GM15510 (cell line): ENCODE data around the gene REEP3.
A peak's percentile ranks its signal among the peaks of the same experiment; 100 is the strongest.

ENCODE experiments used
- POLR2A ChIP-seq: IDR thresholded peaks from 3 replicates; pipeline ENCODE4 v1.6.1; 2011; ENCODE audit warnings: borderline replicate concordance; ENCODE audit not compliant: insufficient read length; ENCODE audit errors: extremely low read depth

REEP3 gene

DNA sequence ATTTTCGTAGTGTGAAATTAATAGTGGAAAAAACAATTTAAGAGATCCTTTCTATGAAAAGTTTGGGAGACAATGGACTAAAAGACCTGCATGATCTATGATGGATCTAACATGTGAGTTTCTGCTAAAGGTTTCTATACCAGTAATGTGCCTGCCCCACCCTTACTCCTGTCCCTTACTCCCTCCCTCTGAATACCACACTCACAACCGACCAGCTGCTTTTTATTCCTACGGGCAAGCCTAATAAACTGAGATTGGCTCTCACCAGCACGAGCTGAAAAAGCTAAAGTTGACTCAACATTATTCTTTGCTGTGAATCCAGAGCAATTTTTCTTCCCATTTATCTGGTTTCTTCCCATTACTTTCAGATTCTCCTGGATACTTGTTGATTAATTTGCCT lies 17.8 kb upstream of the REEP3 start:
- TF ChIP-seq POLR2A, result no peak

DNA sequence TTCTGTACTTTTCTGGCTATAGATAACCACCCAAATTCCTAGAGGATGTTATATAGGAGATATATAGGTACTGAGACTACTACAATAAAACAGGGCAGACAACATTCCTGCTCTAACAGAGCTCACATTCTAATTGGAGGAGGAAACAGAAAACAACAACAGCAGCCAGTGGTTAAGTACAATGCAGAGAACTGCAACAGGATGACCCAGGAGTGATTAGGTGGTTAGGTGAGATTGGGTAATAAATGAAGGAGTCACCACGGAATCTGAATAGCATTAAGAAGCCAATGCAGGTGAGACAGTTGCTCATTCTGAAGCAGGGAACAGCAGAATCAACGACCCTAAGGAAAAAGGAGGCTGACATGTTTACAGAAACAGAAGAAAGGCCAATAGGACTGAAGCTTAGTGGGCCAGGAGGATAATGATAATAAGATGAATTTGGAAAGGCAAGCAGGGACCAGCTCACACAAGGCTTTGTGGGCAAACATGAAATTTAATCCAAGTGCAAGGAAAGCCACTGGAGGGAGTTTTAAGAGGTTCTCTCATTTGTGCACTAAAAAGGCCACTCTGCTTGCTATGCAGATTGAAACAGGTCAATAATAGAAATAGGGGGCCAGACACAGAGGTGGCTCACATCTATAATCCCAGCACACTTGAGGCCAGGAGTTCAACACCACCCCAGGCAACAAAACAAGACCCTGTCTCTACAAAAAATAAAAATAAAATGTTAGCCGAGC lies 16.9 kb upstream of the REEP3 start:
- no peak for TF ChIP-seq POLR2A

DNA sequence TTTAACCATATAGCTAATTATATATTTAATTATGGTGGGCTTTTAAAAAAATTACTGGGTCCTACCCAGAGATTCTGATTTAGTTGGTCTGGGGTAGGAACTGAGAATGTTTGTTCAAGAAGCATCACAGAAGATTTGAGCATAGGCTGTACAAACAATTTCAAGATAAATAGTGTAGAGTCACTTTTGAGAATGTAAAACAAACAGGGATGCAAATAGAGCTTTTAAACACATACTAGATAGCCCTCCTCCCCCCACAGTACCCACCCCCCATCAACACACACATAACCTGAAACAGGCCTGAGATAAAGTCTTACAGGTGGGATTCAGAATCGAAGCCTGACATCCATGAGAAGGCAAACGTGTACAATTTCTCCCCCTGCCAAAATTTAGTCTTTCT lies 15.6 kb upstream of the REEP3 start:
- TF ChIP-seq POLR2A, result no peak

DNA sequence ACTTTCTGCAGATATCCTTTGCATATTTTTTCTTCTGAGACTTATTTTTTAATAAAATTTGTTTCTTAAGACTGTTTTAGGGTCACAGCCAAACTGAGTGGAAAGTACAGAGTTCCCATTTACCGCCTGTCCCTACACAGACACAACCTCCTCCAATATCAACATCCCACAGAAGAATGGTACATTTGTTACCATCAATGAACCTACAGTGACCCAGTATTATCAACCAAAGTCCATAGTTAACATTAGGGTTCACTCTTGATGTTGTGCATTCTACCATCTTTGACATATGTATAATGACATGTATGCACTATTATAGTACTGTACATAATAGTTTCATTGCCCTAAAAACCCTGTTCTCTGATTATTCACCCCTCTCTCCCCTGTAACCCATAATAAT lies 14.6 kb upstream of the REEP3 start:
- TF ChIP-seq POLR2A, result no peak

DNA sequence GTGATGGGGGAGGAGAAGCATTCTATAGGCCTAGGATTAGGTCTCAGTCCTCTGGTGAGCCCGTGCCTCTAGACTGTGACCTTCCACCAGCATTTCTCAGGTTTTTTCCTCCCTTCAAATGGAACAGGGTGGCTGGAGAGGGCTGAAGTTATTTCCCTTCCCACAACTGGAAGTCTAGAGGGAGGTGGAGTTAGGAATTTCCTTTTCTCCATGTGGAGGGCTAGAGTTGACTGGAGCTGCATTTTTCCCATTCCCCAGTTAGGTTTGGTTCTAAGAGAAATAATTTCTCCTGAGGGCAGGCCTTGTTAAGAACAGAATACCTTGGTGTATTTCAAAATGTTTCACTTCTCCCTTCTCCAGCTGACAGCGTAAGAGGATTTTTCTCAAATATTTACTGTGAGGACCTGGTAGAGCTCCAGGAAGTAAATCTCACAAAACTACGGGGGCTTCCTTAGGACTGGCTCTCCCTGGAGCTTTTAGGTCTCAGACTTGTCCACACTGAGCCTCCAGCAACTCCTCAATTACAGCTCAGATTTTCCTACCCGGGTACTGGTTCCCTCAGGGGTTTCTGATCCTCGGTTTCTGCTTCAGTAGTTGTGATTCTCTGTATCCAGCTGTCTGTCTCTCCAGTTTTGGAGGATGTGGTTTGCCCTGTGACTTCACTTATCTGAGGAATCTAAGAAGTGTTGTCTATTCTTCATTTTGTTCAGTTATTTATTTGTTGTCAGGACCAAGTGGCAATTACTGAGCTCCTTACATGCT lies 6.0 kb upstream of the REEP3 start:
- TF ChIP-seq POLR2A, result no peak

DNA sequence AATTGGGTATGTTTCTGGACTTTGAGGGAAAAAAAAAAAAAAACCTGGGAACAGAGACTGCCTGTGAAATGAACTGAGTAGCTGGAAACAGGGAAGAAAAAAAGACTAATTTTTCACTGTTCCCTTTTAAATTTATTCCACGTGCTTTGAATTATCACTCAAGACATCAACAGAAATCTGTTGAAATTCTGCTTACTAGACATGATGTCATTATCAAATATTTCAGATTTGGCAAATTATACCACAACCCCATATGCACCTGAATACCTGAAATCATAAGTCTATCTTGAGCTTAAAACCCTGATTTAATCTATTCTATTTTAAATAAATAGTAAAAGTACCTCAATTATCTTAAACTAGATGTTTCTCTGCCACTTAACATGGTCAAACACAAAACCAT lies 5.0 kb upstream of the REEP3 start:
- no peak for TF ChIP-seq POLR2A

DNA sequence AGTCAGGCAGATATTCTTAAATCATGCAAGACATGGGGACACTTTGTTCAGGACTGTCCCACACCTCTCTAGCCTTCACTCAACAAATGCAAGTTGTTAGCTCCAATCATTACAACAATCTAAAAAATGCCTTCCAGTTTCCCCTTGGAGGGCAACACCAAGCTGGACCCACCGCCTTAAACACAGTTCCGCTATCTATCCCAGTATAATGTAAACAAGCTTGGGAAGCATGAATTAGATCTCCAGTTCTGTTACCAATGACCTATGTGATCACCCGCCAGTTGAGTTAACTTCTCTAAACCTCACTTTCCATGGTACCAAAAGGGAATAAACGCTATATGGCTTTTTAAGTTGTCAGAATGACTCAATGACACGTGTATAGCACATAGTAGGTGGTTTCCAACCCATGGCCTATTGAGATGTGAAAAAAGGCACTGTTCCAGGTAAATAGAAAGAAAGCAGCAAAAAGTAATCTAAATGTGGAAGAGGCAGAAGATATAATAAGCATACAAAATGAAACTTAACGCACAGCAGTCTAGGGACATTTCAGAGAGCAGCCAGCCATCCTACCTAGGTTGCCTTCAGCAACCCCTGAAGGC lies 2.4 kb upstream of the REEP3 start:
- no peak for TF ChIP-seq POLR2A

DNA sequence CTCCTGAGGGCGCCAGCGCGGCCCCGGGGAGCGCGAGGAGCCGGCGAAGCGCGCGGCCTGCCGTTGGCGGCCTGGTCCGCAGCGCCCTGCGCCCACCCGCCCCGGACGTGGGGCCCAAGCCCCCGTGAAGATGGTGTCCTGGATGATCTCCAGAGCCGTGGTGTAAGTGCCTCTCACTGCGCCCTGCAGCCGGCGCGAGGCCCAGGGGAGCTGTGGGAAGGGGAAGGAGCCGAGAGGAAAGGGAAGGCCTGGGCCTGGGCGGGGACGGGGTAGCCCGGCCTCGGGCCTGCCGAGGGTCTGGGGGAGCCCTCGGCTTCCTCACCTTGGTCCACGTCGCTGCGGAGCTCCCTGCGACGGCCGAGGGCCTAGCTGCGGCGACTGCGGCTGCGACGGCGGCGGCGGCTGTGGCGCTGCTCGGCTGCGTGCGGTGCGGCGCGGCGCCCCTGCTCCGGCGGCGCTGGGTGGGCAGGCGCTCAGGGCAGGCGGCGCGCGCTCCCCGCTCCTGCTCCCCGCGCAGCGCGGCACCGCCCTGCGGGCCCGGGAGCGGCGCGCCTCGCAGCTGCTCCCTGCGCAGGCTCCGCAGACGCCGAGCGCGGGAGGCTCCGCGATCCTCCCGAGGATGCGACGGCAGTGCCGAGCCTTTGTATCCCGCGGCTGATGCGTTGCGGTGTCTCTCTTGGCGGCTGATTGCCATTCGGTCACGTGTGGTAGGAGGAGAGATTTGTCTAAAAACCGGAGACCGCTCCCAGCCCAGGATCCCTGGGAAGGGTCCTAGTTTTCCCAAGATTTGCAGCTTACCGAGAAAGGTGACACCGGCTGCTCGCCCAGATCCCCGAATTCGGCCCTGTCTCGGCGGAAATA lies 445 bp downstream of the REEP3 start:
- TF ChIP-seq POLR2A, result peak; percentile 70

DNA sequence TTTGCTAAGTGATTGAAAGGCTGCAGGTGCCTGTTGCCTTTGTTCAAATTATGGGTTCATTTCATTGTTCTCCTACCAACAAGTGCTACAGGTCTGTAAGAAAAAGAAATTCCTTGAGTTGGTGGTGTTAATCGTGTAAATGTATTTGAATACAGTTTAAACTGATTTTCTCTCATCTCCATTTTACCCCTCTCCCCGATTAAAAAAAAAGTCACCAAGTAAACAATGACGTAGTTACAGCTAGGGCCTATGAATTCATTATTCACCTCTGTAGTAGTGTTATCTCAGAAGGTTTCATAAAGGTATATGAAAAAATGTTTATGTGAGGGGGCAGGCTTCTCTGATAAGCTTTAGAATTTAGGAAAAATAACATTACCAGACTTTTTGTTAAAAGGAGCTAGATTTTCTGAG lies 1.1 kb downstream of the REEP3 start:
- no peak for TF ChIP-seq POLR2A

DNA sequence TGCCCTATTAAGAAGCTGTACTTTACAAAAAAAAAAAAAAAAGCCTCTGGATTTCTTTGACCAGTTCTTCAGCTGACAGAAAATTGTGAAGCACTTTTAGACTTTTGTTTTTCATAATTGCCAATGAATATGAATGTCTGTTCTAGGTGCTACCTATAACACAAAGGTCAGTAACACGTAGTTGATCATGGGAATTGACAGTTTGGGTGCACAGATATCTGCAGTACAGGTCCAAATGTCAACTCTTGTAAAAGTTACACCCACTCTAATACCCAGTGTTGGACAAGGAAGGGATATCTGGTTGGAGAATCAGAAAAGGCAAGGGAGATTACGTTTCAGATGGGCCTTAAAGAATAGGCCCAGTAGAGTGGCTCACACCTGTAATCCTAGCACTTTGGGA lies 1.8 kb downstream of the REEP3 start:
- no peak for TF ChIP-seq POLR2A

DNA sequence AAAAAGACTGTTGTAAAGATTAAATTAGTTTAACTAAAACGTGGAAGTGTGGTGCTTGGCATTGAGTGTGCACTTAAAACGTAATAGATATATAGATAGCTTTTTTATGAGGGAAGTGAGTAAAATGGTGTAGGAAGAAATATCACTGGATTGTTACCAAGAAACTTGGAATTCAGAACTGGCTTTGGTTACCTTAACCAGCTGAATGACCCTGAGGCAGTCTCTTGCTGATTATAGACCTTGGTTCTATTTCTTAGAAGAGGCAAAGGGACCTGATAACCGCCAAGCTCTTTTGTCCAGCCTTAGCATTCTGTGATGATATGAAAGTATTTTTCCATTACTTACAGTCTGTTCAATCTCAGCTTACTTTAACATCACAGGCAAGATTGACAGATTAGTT lies 3.8 kb downstream of the REEP3 start:
- TF ChIP-seq POLR2A, result no peak

DNA sequence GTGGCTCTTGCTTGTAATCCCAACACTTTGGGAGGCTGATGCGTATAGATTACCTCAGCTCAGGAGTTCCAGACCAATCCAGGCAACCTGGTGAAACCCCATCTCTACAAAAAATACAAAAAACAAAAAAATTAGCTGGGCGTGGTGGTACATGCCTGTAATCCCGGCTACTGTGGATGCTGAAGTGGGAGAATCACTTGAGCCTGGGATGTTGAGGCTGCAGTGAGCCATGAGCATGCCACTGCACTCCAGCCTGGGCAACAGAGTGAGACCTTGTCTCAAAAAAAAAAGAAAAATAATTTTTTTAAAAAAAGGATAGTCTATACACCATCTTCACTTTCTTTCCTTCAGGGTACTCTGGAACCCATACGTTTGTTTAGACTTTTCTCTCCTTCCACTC lies 6.2 kb downstream of the REEP3 start:
- TF ChIP-seq POLR2A, result no peak

DNA sequence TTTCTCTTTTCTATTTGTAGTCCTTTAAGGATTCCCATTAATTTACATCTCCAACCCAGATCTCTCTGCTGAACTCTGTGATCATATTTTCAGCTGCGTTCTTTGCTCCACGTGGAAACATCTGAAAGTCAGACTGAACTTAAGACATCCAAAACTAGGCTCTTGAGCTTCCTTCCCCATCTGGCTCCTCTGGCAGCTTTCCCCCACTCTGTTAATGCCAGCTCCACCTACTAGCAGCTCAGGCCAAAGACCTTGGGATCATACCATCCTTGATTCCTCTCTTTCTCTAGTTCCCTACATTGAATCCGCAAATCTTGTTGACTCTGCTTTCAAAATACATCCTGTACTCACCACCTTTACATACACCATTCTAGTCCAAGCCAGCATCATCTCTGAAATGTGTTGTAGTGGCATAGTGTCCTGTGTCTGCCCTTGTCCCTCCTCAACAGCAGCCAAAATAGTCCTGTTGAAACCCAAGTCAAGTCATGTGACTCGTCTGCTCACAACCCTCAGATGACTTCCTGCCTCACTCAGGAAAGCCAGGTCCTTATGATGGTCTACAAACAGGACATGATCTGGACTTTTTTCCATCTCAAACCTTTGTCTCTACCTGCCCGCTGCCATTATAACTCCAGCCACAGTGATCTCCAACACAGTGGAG lies 7.0 kb downstream of the REEP3 start:
- no peak for TF ChIP-seq POLR2A

DNA sequence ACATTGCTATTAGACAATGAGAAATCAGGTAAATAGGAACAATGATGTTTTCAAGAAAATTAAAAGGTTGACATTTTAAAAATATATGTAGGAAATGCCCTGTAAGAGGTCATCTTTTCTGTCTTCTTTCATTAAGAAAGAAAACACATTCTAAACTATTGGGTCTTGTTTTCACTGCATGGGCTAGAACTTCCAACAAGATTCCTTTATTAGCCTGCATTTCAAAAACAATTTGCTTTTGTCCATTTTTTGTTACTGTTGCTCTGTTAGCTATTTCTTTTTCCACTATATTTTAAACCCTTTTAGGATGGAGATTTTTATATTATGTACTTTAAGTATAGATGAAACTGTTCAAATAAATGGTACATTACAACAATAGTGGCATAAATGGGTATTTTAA lies 9.2 kb downstream of the REEP3 start:
- TF ChIP-seq POLR2A, result no peak
